SK-N-MC (cell line): ENCODE results near the gene CAMK2N1.

Experiments used
- EZH2 ChIP-seq: fragments of 200-600 bp; sonication (generic); IDR thresholded peaks from one replicate; pipeline ENCODE4 v1.6.1; 2017; ENCODE audit warnings: antibody characterized with exemption
- FOXP2 ChIP-seq: optimal IDR thresholded peaks from 2 replicates; pipeline ENCODE3; 2011; ENCODE audit warnings: mild to moderate bottlenecking, moderate library complexity; ENCODE audit not compliant: insufficient read depth; ENCODE audit errors: extremely low read length, control extremely low read depth
- POLR2AphosphoS5 ChIP-seq: IDR thresholded peaks from 2 replicates; pipeline ENCODE4 v1.6.1; 2012; ENCODE audit warnings: mild to moderate bottlenecking, low read depth, low read length, borderline replicate concordance

GRCh38 chr1:20445956-20446355, 40.1 kb downstream of the CAMK2N1 start:
- TF ChIP-seq POLR2AphosphoS5 (no peak), EZH2 (no peak), FOXP2 (no peak)
